HG03135 (cell line): ENCODE measurements around the gene TMEM106A.
"Not testable (repeated sequence)": the region's sequence is repeated elsewhere in the genome, so short reads cannot be mapped to it uniquely, and the experiment has no call there.

Experiments used
- ATAC-seq: cut with Tn5 transposase; IDR thresholded peaks from one replicate; pipeline ENCODE4 v1.9.1; 2021; ENCODE audit warnings: mild to moderate bottlenecking, moderate library complexity; ENCODE audit not compliant: unreplicated experiment

The TMEM106A gene

GRCh38 chr17:43213545-43213944 is 1.9 kb downstream of the TMEM106A start:
- no peak for ATAC-seq

- ATAC-seq: no peak
These were observed 3.7 kb downstream of the TMEM106A start for GRCh38 chr17:43215341-43215740.

DNA sequence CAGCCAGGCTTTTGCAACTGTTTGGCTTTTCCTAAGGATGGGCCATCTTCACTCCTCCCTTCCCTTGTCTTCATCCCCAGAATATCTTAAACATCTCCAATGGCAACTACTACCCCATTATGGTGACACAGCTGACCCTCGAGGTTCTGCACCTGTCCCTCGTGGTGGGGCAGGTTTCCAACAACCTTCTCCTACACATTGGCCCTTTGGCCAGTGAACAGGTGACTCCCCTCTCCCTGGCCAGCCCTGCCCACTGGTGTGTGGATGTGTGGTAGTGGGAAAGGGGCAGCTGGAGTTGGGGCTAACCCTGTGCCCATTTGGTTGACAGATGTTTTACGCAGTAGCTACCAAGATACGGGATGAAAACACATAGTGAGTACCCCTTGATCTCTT is 4.7 kb downstream of the TMEM106A start:
- no peak for ATAC-seq

DNA sequence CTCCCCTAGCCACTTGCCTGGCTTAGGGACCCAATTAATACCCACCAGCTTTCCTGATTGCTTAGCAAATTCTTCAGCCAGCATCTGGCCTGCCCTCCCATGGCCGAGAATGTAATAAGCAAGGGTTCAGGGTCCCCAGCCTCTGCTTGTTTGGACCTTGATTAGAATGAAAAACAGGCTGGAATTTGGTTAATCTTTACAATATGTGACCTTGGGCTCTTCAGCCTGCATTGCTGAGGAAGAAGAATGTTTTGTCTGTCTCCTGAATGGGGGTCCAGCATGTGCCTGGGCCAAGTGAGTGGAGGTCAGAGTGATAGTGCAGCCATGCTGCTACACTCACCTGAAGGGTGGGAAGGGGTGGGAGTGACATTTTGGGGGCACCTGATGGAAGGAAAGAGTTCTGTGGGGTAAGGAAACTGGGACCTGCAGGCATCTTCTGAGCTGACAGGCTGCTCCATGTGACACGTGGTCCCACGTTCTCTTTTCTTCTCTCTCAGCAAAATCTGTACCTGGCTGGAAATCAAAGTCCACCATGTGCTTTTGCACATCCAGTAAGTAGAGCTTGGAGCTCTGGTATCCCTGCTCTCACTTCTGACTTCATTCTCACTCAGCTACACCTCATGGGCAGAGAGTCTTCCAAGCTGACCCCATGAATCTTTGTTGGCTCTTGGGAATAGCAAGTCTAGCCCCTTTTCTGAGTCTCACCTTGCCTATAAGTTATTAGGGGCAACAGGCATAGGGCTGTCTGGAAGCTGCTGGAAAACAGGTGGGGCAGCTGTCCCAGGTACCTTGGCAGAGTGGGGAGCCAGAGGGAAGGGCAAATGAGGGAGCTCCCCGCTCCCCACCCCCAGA is 5.3 kb downstream of the TMEM106A start:
- no peak for ATAC-seq

- no peak for ATAC-seq
These were observed 6.0 kb downstream of the TMEM106A start for GRCh38 chr17:43217614-43218087.

DNA sequence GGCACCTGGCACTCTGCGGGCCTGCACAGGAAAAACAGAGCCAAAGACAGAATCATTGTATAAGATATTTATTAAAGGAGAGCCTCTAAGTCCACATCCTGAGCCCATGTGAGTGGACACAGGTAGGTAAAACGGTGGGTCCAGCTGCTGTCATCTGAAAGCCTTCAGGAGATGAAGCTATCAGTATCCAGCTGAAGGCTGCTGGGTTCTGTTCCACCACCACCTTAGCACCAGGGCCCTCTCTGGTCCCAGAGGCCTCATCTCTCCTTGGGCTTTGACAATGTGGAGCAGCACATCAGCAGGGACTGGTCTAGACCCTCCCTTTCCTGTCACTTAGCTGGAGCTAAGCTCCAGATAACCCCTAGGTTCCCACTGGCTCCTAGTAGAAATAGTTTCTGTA is 7.3 kb downstream of the TMEM106A start:
- ATAC-seq: no peak

DNA sequence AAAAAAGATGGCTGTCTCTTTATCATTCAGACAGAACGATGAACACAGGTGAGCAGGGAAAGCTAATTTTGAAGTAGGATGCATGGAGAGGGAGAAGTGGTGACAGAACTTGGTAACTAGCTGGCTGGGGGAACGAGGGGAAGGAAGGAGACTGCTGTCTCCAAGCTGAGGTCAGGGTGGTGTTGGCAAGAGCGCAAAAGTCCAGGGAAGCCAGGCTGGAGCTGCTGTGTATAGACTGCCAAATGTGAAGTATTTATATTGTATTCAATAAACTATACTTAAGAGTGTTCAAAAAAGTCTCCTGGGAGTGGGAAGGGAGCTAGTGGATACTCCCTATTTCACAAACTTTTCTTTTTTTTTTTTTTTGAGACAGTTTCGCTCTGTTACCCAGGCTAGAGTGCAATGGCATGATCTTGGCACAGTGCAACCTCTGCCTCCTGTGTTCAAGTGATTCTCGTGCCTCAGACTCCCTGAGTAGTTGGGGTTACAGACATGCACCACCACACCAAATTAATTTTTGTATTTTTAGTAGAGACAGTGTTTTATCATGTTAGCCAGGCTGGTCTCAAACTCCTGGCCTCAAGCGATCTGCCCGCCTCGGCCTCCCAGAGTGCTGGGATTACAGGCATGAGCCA is 8.2 kb downstream of the TMEM106A start:
- no peak for ATAC-seq

DNA sequence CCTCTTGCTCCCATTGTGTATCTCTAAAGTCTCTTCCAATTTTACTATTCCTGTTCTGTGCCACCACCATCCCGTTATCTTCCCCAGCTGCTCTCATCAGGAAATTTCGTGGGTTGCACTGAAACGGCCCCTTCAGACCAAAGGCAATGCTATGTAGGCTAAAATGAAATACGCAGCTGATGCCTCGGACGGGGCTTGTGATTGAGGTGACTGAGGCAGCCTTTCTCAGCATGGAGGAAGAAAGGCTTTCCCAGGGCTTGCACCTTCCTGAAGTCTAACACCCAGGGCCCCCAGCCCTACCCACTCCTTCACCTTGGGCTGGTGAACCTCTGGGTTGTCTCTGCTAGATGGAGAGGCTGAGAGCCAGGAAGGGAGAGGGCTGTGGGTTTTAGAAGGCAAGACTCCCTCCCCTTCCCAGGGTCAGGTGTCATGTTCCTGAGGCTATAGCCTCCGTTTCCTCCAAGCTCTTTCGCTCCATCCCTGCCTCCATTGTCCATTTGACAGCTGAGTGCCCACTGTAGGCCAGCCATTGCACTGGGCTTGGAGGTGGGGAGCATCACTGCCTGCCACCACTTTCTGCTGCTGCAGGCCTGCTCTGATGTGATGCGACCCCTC is 8.9 kb downstream of the TMEM106A start:
- no peak for ATAC-seq

DNA sequence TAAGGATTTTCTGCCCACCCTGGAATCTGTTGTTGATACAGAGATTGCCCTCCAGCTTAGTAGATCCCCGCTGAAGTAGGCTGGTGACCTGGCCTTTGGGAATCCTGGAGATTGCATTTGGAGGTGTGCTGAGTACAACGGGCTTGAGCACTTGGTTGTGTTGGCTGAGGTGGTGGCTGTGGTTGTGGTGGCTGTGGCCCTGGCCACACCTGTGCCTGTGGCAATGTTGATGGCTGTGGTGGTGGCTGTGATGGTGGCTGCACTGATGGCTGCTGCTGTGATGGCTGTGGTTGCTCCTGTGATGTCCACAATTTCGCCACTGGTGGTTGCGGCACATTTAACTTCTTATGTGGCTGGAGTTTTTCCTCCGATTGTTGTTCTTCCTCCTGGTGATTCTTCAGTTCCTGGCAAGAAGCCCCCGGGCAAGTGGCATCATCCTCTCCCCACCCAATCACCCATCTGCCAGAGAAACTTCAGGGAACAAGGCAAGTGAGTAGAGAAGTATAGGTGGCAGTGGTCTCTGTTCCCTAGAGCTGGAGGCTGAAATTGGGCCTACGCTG is 12.6 kb downstream of the TMEM106A start:
- no peak for ATAC-seq

GRCh38 chr17:43226393-43226792 is 14.7 kb downstream of the TMEM106A start:
- ATAC-seq: no peak

- not testable (repeated sequence) for ATAC-seq
These were observed 16.5 kb downstream of the TMEM106A start, which contains the start of gene CCDC200 for GRCh38 chr17:43228020-43228782. TSS of gene CCDC200 (minus strand) at chr17:43228623. CDS start at chr17:43228554, 69 bp downstream.

DNA sequence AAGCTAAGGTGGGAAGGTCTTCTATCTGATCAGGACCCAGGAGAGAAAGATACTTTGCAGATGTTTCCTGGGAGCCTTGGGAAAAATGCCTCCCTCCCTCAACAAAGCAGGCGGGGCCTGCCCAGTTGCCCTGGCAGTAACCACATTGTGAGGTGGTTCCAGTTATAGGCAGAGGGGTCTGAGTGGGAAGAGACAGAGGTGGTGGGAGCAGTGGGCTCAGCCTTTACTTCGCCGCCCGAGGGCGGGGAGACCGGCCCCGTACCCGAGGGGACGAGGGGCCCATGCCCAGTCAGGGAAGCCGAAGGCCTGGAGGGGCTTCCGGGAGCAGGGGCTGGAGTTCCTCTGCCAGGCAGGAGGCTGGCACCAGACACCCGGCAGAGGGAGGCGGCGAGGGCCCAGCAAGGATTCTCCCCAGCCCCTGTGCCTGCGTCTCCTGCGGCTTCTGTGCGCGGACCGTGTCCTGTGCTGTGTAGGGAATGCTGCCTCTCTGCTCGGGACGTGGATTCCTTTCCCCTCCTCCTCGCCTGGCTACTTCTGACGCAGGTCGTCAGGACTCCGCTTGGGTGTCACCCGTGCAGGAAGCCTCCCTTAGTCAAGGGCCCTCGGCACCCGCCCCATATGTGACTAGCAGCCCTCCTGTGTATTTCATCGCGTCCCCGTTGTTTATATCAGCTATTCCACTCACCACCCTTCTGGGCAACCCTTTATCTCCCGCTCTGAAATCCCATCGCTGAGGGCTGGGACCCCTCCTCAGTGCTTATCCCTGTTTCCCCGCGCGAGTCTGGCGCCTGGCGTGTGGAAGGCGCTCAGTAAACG is 19.7 kb downstream of the TMEM106A start:
- ATAC-seq: not testable (repeated sequence)

GRCh38 chr17:43232021-43232699 is 20.5 kb downstream of the TMEM106A start:
- ATAC-seq: not testable (repeated sequence)

- not testable (repeated sequence) for ATAC-seq
These were observed 21.6 kb downstream of the TMEM106A start for GRCh38 chr17:43233263-43233662.

DNA sequence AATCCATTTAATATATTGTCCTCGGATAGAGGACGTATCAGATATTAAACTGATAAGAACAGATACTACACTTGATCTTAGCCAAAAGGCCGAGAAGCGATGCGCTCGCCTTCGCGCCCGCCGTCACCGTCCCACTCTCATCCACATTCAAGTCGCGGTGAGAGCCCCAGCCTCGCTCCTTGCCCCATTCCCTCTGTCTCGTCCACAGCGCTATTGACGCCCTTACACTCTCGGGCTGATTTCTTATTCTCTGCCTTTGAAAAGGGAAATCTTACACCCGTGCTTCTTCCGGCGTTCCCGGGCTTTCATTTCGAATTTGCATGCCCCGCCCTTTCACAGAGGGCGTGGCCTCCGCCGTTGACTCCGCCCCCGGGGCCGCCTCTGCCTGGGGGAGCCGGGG is 22.2 kb downstream of the TMEM106A start, which contains the start of gene RNU2-1:
RNU2-1 (minus strand) TSS at position 101 of the 400 bp plus-strand sequence.
- ATAC-seq: not testable (repeated sequence)

GRCh38 chr17:43239597-43239996 is 27.9 kb downstream of the TMEM106A start:
- ATAC-seq: not testable (repeated sequence)

DNA sequence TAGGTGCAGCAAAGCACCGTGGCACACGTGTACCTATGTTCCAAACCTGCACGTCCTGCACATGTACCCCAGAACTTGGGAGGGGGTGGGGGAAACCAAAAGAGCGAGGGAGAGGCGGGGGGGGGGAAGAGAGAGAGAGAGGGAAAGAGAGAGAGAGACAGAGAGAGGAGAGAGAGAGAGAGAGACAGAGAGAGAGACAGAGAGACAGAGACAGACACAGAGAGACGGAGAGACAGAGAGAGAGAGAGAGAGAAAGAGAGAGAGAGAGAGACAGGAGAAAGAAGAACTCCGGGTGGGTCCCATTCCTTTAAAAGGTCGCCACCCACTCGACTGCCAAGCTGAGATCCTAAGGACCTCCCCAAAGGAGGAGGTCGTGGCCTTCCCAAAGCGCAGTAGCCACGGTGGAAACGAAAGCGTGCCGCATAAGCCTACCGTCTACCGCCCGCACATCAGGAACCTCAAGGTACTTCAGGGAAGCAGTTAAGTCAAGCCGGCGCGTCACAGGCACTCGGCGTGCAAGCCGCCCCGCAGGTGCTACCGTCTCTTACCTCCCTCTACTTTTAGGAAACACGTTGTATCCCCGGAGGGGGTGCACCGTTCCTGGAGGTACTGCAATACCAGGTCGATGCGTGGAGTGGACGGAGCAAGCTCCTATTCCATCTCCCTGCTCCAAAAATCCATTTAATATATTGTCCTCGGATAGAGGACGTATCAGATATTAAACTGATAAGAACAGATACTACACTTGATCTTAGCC is 29.1 kb downstream of the TMEM106A start:
- ATAC-seq: not testable (repeated sequence)

- not testable (repeated sequence) for ATAC-seq
These were observed 34.8 kb downstream of the TMEM106A start for GRCh38 chr17:43246456-43246855.
